Suprapubic skin (tissue), 4 donors: Measurements from ENCODE around the gene LATS2. TPM values are rescaled to one million over a fixed set of nuclear protein-coding genes. Genes with fewer than 3 reads are reported as not detected.

Experiments used
- DNase-seq, 2 donors: peaks; one replicate each; pipeline ENCODE4 v3.0.0-alpha.2; 2019; ENCODE audit warnings: low spot score in 2 of 2
- H3K27ac ChIP-seq: fragments of 200-600 bp; sonication (generic); one replicate; pipeline ENCODE4 v1.5.1; 2019
- H3K27me3 ChIP-seq: fragments of 200-600 bp; sonication (generic); one replicate; pipeline ENCODE4 v1.5.1; 2019
- H3K36me3 ChIP-seq: fragments of 200-600 bp; sonication (generic); one replicate; pipeline ENCODE4 v1.5.1; 2019
- H3K4me1 ChIP-seq: fragments of 200-600 bp; sonication (generic); one replicate; pipeline ENCODE4 v1.5.1; 2019
- H3K4me3 ChIP-seq: fragments of 200-600 bp; sonication (generic); one replicate; pipeline ENCODE4 v1.5.1; 2019; ENCODE audit warnings: mild to moderate bottlenecking
- H3K9me3 ChIP-seq: fragments of 200-600 bp; sonication (generic); one replicate; pipeline ENCODE4 v1.5.1; 2019
- CTCF ChIP-seq, 2 donors: fragments of 200-600 bp in 1 of 2; fragments of 450-650 bp in 1 of 2; sonication (generic) in 1 of 2; IDR thresholded peaks; one replicate each; pipeline ENCODE4 v1.5.1; 2016 to 2019; ENCODE audit warnings: antibody characterized with exemption in 2 of 2, mild to moderate bottlenecking in 1 of 2, moderate library complexity in 1 of 2
- EP300 ChIP-seq: sonication (generic); formaldehyde crosslinking; IDR thresholded peaks from one replicate; pipeline ENCODE4 v1.6.1; 2017; ENCODE audit warnings: antibody characterized with exemption
- POLR2A ChIP-seq, 2 donors: fragments of 450-650 bp; IDR thresholded peaks; one replicate each; pipeline ENCODE4 v1.6.1; 2017; ENCODE audit warnings: antibody characterized with exemption in 2 of 2, mild to moderate bottlenecking in 2 of 2, moderate library complexity in 2 of 2
- POLR2AphosphoS5 ChIP-seq, 3 donors: sonication (generic); formaldehyde crosslinking; IDR thresholded peaks; one replicate each; pipeline ENCODE4 v1.6.1; 2017; ENCODE audit warnings: antibody characterized with exemption in 3 of 3
- WGBS: methylation state at CpG from one replicate; pipeline ENCODE4 v1.1.5; 2018; 5-methylcytosine and 5-hydroxymethylcytosine counted together
- total RNA-seq, 4 donors: library from RNA; depleted of rRNA; stranded (reverse); fragments of >200 nt; gene quantifications; one replicate each; pipeline ENCODE4 v1.1.0, GENCODE V29; 2016

The LATS2 gene
- total RNA-seq, 4 donors from 2014 or later: 11.5 to 21.6 (median 16.3) TPM

DNA sequence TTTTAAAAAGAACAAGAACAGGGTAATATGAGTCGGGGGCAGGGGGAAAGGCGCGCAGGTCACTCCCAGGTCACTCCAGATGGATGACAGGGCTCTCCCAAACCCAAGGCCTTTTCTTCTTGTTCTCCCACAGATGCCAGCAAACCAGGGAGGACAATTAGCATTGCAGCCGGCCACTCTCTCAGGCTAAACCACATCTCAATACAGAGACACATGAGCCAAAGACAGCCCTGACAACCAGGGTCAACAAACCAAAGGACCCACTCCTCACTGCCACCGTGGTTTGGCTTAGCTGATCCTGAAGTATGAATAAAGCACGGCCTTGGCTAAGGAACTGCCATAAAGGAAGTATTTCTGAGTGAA is 47.3 kb downstream of the LATS2 start:
- H3K27ac ChIP-seq: no peak overlapping the region
- no peak overlapping the region for H3K4me3 ChIP-seq
- H3K4me1 ChIP-seq: peaks cover 23% of the 10 kb centered on the region
- H3K27me3 ChIP-seq: no peaks in the 10 kb centered on the region
- H3K9me3 ChIP-seq: no peaks in the 10 kb centered on the region
- no peak for DNase-seq
- H3K36me3 ChIP-seq: no peaks in the 10 kb centered on the region
- WGBS: 88% methylated on average over 6 of the region's 6 CpGs
- TF ChIP-seq EP300 (no peak), POLR2AphosphoS5 (IDR thresholded peaks at IDR 0.05) (no peak), POLR2A (IDR thresholded peaks at IDR 0.05) (no peak), CTCF (IDR thresholded peaks at IDR 0.05) (no peak)

- peaks cover 23% of the 10 kb centered on the region for H3K4me1 ChIP-seq
- no peaks in the 10 kb centered on the region for H3K27me3 ChIP-seq
- no peak overlapping the region for H3K4me3 ChIP-seq
- TF ChIP-seq POLR2A (IDR thresholded peaks at IDR 0.05) (no peak), CTCF (IDR thresholded peaks at IDR 0.05) (no peak), EP300 (no peak), POLR2AphosphoS5 (IDR thresholded peaks at IDR 0.05) (no peak)
- 92% methylated on average over 4 of the region's 4 CpGs for WGBS
- DNase-seq: no peak
- H3K9me3 ChIP-seq: no peaks in the 10 kb centered on the region
- H3K36me3 ChIP-seq: no peaks in the 10 kb centered on the region
- no peak overlapping the region for H3K27ac ChIP-seq
These were observed 47.7 kb downstream of the LATS2 start for GRCh38 chr13:21013682-21014038.

- Histone ChIP-seq H3K9me3 (no peaks in the 10 kb centered on the region), H3K4me1 (peaks cover 23% of the 10 kb centered on the region), H3K27me3 (no peaks in the 10 kb centered on the region), H3K4me3 (no peak overlapping the region), H3K36me3 (no peaks in the 10 kb centered on the region), H3K27ac (no peak overlapping the region)
- TF ChIP-seq POLR2A (IDR thresholded peaks at IDR 0.05) (no peak), CTCF (IDR thresholded peaks at IDR 0.05) (no peak), EP300 (no peak), POLR2AphosphoS5 (IDR thresholded peaks at IDR 0.05) (no peak)
- DNase-seq: no peak
- WGBS: 40% methylated on average over 5 of the region's 5 CpGs
These were observed 48.3 kb downstream of the LATS2 start for GRCh38 chr13:21012841-21013681.

DNA sequence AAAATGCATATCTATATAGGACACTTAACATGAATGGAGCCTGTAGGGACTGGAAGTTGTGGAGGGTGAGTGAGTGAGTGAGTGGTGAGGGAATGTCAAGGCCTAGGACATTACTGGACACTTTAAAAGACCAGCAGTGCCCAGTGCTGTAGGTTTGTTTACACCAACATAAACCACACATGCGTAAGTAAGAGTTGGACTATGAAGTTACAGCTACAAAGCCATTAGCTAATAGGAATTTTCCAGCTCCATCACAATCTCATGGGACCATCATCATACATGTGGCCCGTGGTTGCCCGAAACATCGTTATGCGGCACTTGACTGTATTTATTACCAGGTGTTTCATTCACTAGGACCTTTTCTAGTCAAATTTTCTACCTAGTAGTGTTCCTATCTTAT is 49.2 kb downstream of the LATS2 start:
- Histone ChIP-seq H3K27ac (no peak overlapping the region), H3K4me1 (peaks cover 20% of the 10 kb centered on the region)
- TF ChIP-seq POLR2AphosphoS5 (IDR thresholded peaks at IDR 0.05) (no peak), POLR2A (IDR thresholded peaks at IDR 0.05) (no peak), EP300 (no peak), CTCF (IDR thresholded peaks at IDR 0.05) (no peak)

GRCh38 chr13:21011378-21011777 is 50.0 kb downstream of the LATS2 start:
- H3K27me3 ChIP-seq: no peaks in the 10 kb centered on the region
- peaks cover 20% of the 10 kb centered on the region for H3K4me1 ChIP-seq
- DNase-seq: no peak
- peaks cover 2% of the 10 kb centered on the region for H3K36me3 ChIP-seq
- TF ChIP-seq EP300: no peak
- TF ChIP-seq CTCF (IDR thresholded peaks at IDR 0.05): no peak
- TF ChIP-seq POLR2AphosphoS5 (IDR thresholded peaks at IDR 0.05): no peak
- no peak for TF ChIP-seq POLR2A (IDR thresholded peaks at IDR 0.05)
- H3K4me3 ChIP-seq: no peak overlapping the region
- no peaks in the 10 kb centered on the region for H3K9me3 ChIP-seq
- H3K27ac ChIP-seq: no peak overlapping the region

More for the DNA sequence above, 49.2 kb downstream of the LATS2 start:
- Histone ChIP-seq H3K9me3 (no peaks in the 10 kb centered on the region), H3K36me3 (peaks cover 2% of the 10 kb centered on the region), H3K27me3 (no peaks in the 10 kb centered on the region), H3K4me3 (no peak overlapping the region)
- DNase-seq: no peak
- WGBS: 65% methylated on average over 5 of the region's 5 CpGs
